Left kidney (tissue), 2 donors: Measurements from ENCODE around the gene ASIP. TPM values are rescaled to one million over a fixed set of nuclear protein-coding genes. Genes with fewer than 3 reads are reported as not detected.
"Not testable (repeated sequence)": the region's sequence is repeated elsewhere in the genome, so short reads cannot be mapped to it uniquely, and the experiment has no call there.

Experiments
- DNase-seq: peaks from one replicate; pipeline ENCODE4 v3.0.0-alpha.2; 2013
- polyA plus RNA-seq: library from polyadenylated mRNA; unstranded; fragments of 120-200 nt; gene quantifications from one replicate; pipeline ENCODE4 v1.2.1, GENCODE V29; 2013; ENCODE audit not compliant: insufficient read length

The ASIP gene
- polyA plus RNA-seq, 1 donor: 0.70 TPM

- not testable (repeated sequence) for DNase-seq
These were observed 792 bp downstream of the ASIP start for GRCh38 chr20:34242015-34242414.

GRCh38 chr20:34242879-34243278 is 1.7 kb downstream of the ASIP start:
- DNase-seq: no peak

GRCh38 chr20:34243377-34243776 is 2.2 kb downstream of the ASIP start:
- no peak for DNase-seq

GRCh38 chr20:34246126-34246626 is 5.0 kb downstream of the ASIP start:
- no peak for DNase-seq

GRCh38 chr20:34249291-34249690 is 8.1 kb downstream of the ASIP start:
- DNase-seq: no peak

GRCh38 chr20:34250005-34250404 is 8.8 kb downstream of the ASIP start:
- DNase-seq: no peak

- DNase-seq: no peak
These were observed 10.4 kb downstream of the ASIP start for GRCh38 chr20:34251619-34252018.

GRCh38 chr20:34252431-34253086 is 11.3 kb downstream of the ASIP start:
- DNase-seq: not testable (repeated sequence)

GRCh38 chr20:34254979-34255378 is 13.8 kb downstream of the ASIP start:
- DNase-seq: no peak

- no peak for DNase-seq
These were observed 15.5 kb downstream of the ASIP start for GRCh38 chr20:34256629-34257124.

GRCh38 chr20:34260208-34260942 is 19.2 kb downstream of the ASIP start:
- DNase-seq: no peak

GRCh38 chr20:34262488-34263288 is 21.5 kb downstream of the ASIP start:
- no peak for DNase-seq

- not testable (repeated sequence) for DNase-seq
These were observed 22.2 kb downstream of the ASIP start for GRCh38 chr20:34263468-34263867.

- no peak for DNase-seq
These were observed 22.9 kb downstream of the ASIP start for GRCh38 chr20:34264141-34264540.

- DNase-seq: no peak
These were observed 26.9 kb downstream of the ASIP start for GRCh38 chr20:34268145-34268544.

GRCh38 chr20:34268851-34269636 is 27.8 kb downstream of the ASIP start:
- DNase-seq: peak; percentile 27

GRCh38 chr20:34269996-34270627 is 28.9 kb downstream of the ASIP start:
- no peak for DNase-seq

GRCh38 chr20:34271956-34272355 is 30.7 kb downstream of the ASIP start:
- no peak for DNase-seq

- no peak for DNase-seq
These were observed 33.5 kb downstream of the ASIP start for GRCh38 chr20:34274694-34275093.

- no peak for DNase-seq
These were observed 40.0 kb downstream of the ASIP start for GRCh38 chr20:34281177-34281576.

GRCh38 chr20:34282041-34282440 is 40.8 kb downstream of the ASIP start:
- no peak for DNase-seq
